K562 (cell line): Measurements from ENCODE around the gene ANTKMT. TPM values are rescaled to one million over a fixed set of nuclear protein-coding genes. Genes with fewer than 3 reads are reported as not detected.

Experiments used
- ATAC-seq: fragments of 200-7000 bp; cut with Tn5 transposase; 3 replicates; pipeline ENCODE4 v1.9.1; 2020; ENCODE audit warnings: moderate library complexity
- BruUV-seq: library from RNA; stranded (reverse); fragments of 400-500 nt; replicated peaks from 2 replicates; lab custom pipeline; 2021; lab: Mats Ljungman, UMichigan
- CTCF ChIA-PET: fragments of 300-600 bp; formaldehyde crosslinking; extraction: SDS; loops from one replicate; lab custom pipeline; 2021; ENCODE audit warnings: low intra/inter-chr PET ratio; lab: Yijun Ruan, JAX
- POLR2A ChIA-PET: fragments of 300-600, 350-650 bp; sonication (Branson Sonifier 250); formaldehyde crosslinking; extraction: SDS; loops from one replicate; lab custom pipeline; 2021; ENCODE audit warnings: antibody characterized with exemption, inconsistent platforms; lab: Yijun Ruan, JAX
- DNase-seq, 4 experiments: peaks; one replicate each; pipeline versions ENCODE4 v3.0.0 to v3.0.0-alpha.2; 2011 to 2018; ENCODE audit warnings: low spot score in 3 of 4, mixed read lengths in 3 of 4; ENCODE audit errors: extremely low read depth in 1 of 4
- FAIRE-seq: peaks from 2 replicates; lab custom pipeline; 2011; peaks lifted over from hg19 to GRCh38; lab: Jason Lieb, UNC
- H2AFZ ChIP-seq: 2 replicates; pipeline ENCODE4 v1.6.0; 2011; ENCODE audit warnings: low read depth, low read length, control low read depth, inconsistent platforms
- H3K27ac ChIP-seq: fragments of 200-600 bp; 3 replicates; pipeline ENCODE4 v1.8.0; 2011; ENCODE audit warnings: low read depth, mild to moderate bottlenecking, control low read depth, inconsistent platforms, low read length, moderate library complexity, mixed read lengths; ENCODE audit errors: extremely low read depth
- H3K27me3 ChIP-seq, 2 experiments: fragments of 300-600 bp in 1 of 2; 2 replicates in 1 of 2; 3 replicates in 1 of 2; pipeline versions ENCODE4 v1.6.0 to v1.8.0; 2011; ENCODE audit warnings: inconsistent platforms in 2 of 2, low read length in 2 of 2, mild to moderate bottlenecking in 1 of 2, mixed read lengths in 1 of 2, moderate library complexity in 1 of 2; ENCODE audit not compliant: control insufficient read depth in 2 of 2, insufficient read depth in 2 of 2
- H3K36me3 ChIP-seq: fragments of 300-600 bp; 3 replicates; pipeline ENCODE4 v1.8.0; 2011; ENCODE audit warnings: mild to moderate bottlenecking, low read length, inconsistent platforms; ENCODE audit not compliant: control insufficient read depth, insufficient read depth
- H3K4me1 ChIP-seq, 2 experiments: fragments of 200-600 bp in 1 of 2; replicated peaks in 1 of 2; 2 replicates in 1 of 2; 3 replicates in 1 of 2; pipeline versions ENCODE4 v1.5.1 to v1.8.0; 2011; ENCODE audit warnings: inconsistent platforms in 2 of 2, low read length in 2 of 2, mild to moderate bottlenecking in 1 of 2, mixed read lengths in 1 of 2, moderate library complexity in 1 of 2; ENCODE audit not compliant: control insufficient read depth in 2 of 2, insufficient read depth in 2 of 2
- H3K4me2 ChIP-seq: 2 replicates; pipeline ENCODE4 v1.6.1; 2011; ENCODE audit warnings: low read length, control low read depth, inconsistent platforms, mixed read lengths; ENCODE audit not compliant: insufficient read depth
- H3K4me3 ChIP-seq: fragments of 200-600 bp; sonication (generic), shearing (Covaris generic); 2 replicates; pipeline ENCODE4 v1.5.1; 2016; ENCODE audit warnings: control low read depth, inconsistent platforms
- H3K79me2 ChIP-seq: fragments of 200-600 bp; 3 replicates; pipeline ENCODE4 v1.8.0; 2011; ENCODE audit warnings: low read length, inconsistent platforms; ENCODE audit not compliant: control insufficient read depth, insufficient read depth
- H3K9ac ChIP-seq, 2 experiments: 2 replicates each; pipeline versions ENCODE4 v1.6.0 to v1.6.1; 2011; ENCODE audit warnings: low read depth in 2 of 2, low read length in 2 of 2, control low read depth in 1 of 2, inconsistent platforms in 1 of 2, mild to moderate bottlenecking in 1 of 2, mixed read lengths in 1 of 2; ENCODE audit not compliant: insufficient read depth in 1 of 2
- H3K9me1 ChIP-seq: one replicate; pipeline ENCODE4 v1.6.0; 2011; ENCODE audit warnings: inconsistent platforms, mild to moderate bottlenecking, low read length, moderate library complexity; ENCODE audit not compliant: control insufficient read depth, insufficient read depth
- H3K9me3 ChIP-seq: replicated peaks from 2 replicates; pipeline ENCODE4 v1.5.1; 2011; ENCODE audit warnings: low read depth, low read length, inconsistent platforms; ENCODE audit not compliant: control insufficient read depth, insufficient read depth
- H4K20me1 ChIP-seq: replicated peaks from 2 replicates; pipeline ENCODE4 v1.6.1; 2011; ENCODE audit warnings: low read length, inconsistent platforms, mixed read lengths; ENCODE audit not compliant: control insufficient read depth, insufficient read depth
- NCOR1 ChIP-seq: fragments of 450-650 bp; IDR thresholded peaks from 2 replicates; pipeline ENCODE4 v1.6.1; 2016; ENCODE audit warnings: mild to moderate bottlenecking, moderate library complexity
- NELFE ChIP-seq: IDR thresholded peaks from 2 replicates; pipeline ENCODE4 v1.6.1; 2011; ENCODE audit warnings: mild to moderate bottlenecking; ENCODE audit not compliant: insufficient read depth, insufficient read length
- POLR2G ChIP-seq: fragments of 200-400 bp; formaldehyde crosslinking; IDR thresholded peaks from 2 replicates; pipeline ENCODE4 v1.6.1; 2017; ENCODE audit warnings: low read depth, mild to moderate bottlenecking, antibody characterized with exemption, low read length, moderate library complexity
- TBP ChIP-seq: optimal IDR thresholded peaks from 2 replicates; pipeline ENCODE3; 2011; ENCODE audit warnings: low read depth, low read length, improper control_type of control experiment
- WGBS: fragments of 100-300 bp; shearing (Covaris generic); methylation state at CpG from one replicate; pipeline ENCODE4 v1.1.6; 2016; ENCODE audit warnings: low coverage, mixed read lengths; ENCODE audit not compliant: insufficient coverage; ENCODE audit errors: missing lambda C conversion rate; 5-methylcytosine and 5-hydroxymethylcytosine counted together
- in situ Hi-C: fragments of 300-500 bp; cut with MboI; formaldehyde crosslinking; loops from 4 replicates; pipeline ENCODE4 v1.15.0; 2018; ENCODE audit warnings: inconsistent platforms, mixed read lengths
- intact Hi-C: fragments of 100-400 bp; cut with micrococcal nuclease; formaldehyde crosslinking; loops from 2 replicates; pipeline ENCODE4 v1.14.2; 2022
- polyA plus RNA-seq, 8 experiments: library from polyadenylated mRNA; depleted of rRNA in 4 of 8; stranded (reverse) in 5 of 8; unstranded in 3 of 8; fragments of >200 nt; fragmentation: Nextera tagmentation in 2 of 8; fragmentation: Illumina TruSeq in 1 of 8; extraction: Ambion mirVana in 2 of 8; extraction: Trizol in 1 of 8; gene quantifications; 2 replicates each; pipeline versions ENCODE4 v1.2.1 to v1.2.3, GENCODE V29; 2011 to 2014; ENCODE audit warnings: inconsistent platforms in 1 of 8, missing spikeins in 1 of 8
- total RNA-seq, 7 experiments: library from RNA; depleted of rRNA in 6 of 7; stranded (reverse); fragments of >200 nt in 6 of 7; fragmentation: Illumina TruSeq in 2 of 7; extraction: Trizol in 2 of 7; gene quantifications; 2 replicates each; pipeline versions ENCODE4 v1.2.1 to v1.2.3, GENCODE V29; 2011 to 2021; ENCODE audit warnings: low replicate concordance in 1 of 7
- TF ChIP-seq, protein P1 (sequence below): fragments of 450-650 bp; IDR thresholded peaks from 2 replicates; pipeline ENCODE4 v1.6.1; 2016; ENCODE audit warnings: low read depth
- TF ChIP-seq, protein P2 (sequence below): fragments of 450-650 bp; formaldehyde crosslinking; conservative IDR thresholded peaks from 2 replicates; pipeline ENCODE4 v1.4.0; 2022; ENCODE audit warnings: mild to moderate bottlenecking, missing genetic modification characterization
- TF ChIP-seq, protein P3 (sequence below), 3 experiments: fragments of 200-800 bp in 1 of 3; sonication (Bioruptor generic) in 1 of 3; sonication (generic) in 1 of 3; formaldehyde crosslinking in 1 of 3; IDR thresholded peaks; 2 replicates each; pipeline versions ENCODE4 v1.6.1 to v1.8.0; 2016 to 2022; ENCODE audit warnings: mild to moderate bottlenecking in 2 of 3, missing compliant biosample characterization in 2 of 3, missing genetic modification characterization in 2 of 3, missing genetic modification reagents in 1 of 3

Gene ANTKMT
- total and polyA plus RNA-seq, 9 of the 15 experiments (the other 6 are each of a cell fraction or from before 2014, with no cell fraction given) = 0.58 to 217 (median 19.1) TPM

DNA sequence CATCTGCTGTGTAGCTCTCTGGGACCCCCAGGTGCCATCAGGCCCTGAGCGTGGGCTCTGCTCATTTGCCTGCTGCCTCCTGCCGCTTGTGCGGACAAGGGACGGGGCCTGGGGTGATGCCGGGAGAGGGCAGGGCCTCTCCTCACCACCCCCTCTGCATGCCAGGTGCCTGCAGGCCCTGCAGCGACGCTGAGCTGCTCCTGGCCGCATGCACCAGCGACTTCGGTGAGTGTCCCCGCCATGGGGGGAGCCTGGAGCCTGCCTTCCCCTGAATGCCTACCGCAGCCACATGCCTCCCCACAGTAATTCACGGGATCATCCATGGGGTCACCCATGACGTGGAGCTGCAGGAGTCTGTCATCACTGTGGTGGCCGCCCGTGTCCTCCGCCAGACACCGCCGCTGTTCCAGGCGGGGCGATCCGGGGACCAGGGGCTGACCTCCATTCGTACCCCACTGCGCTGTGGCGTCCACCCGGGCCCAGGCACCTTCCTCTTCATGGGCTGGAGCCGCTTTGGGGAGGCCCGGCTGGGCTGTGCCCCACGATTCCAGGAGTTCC, 4.1 kb upstream of the ANTKMT start:
- ATAC-seq = no peak
- FAIRE-seq = no peak
- 94% methylated on average over 25 of the region's 29 CpGs for WGBS
- Histone ChIP-seq H2AFZ (no peak overlapping the region), H3K4me3 (no peak overlapping the region), H4K20me1 (no peaks in the 10 kb centered on the region; the same call in 1 of the 2 replicates), H3K36me3 (peaks cover 19% of the 10 kb centered on the region; the same call in 2 of the 3 replicates), H3K9me3 (no peaks in the 10 kb centered on the region), H3K9me1 (peaks cover 3% of the 10 kb centered on the region), H3K4me2 (no peak overlapping the region), H3K79me2 (peaks cover 38% of the 10 kb centered on the region), H3K4me1 (peaks cover 12 to 86% of the 10 kb centered on the region in 2 experiments; a peak in 4 of 5 replicates), H3K27ac (no peak overlapping the region), H3K27me3 (no peaks in the 10 kb centered on the region), H3K9ac (peak overlapping the region in 1 of 2 experiments; percentile 92; a peak in 2 of 4 replicates)
- intact Hi-C loops = no loop called here
- CTCF ChIA-PET = no interaction called here
- in situ Hi-C loops = loop anchor here (10.0 kb wide), 1 partner anchor 338 kb away; no protein-coding TSS in a partner anchor
- DNase-seq = no peak
- POLR2A ChIA-PET = interaction anchor here (0.9 to 1.5 kb wide), 2 partner anchors 10 to 26 kb away, joined by 4 read pairs; partner anchors contain the start of gene WDR24
- no TSS peak for BruUV-seq
- TF ChIP-seq NCOR1 (no peak), NELFE (no peak), POLR2G (peak; percentile 67), TBP (no peak)
- TF ChIP-seq, protein P1, sequence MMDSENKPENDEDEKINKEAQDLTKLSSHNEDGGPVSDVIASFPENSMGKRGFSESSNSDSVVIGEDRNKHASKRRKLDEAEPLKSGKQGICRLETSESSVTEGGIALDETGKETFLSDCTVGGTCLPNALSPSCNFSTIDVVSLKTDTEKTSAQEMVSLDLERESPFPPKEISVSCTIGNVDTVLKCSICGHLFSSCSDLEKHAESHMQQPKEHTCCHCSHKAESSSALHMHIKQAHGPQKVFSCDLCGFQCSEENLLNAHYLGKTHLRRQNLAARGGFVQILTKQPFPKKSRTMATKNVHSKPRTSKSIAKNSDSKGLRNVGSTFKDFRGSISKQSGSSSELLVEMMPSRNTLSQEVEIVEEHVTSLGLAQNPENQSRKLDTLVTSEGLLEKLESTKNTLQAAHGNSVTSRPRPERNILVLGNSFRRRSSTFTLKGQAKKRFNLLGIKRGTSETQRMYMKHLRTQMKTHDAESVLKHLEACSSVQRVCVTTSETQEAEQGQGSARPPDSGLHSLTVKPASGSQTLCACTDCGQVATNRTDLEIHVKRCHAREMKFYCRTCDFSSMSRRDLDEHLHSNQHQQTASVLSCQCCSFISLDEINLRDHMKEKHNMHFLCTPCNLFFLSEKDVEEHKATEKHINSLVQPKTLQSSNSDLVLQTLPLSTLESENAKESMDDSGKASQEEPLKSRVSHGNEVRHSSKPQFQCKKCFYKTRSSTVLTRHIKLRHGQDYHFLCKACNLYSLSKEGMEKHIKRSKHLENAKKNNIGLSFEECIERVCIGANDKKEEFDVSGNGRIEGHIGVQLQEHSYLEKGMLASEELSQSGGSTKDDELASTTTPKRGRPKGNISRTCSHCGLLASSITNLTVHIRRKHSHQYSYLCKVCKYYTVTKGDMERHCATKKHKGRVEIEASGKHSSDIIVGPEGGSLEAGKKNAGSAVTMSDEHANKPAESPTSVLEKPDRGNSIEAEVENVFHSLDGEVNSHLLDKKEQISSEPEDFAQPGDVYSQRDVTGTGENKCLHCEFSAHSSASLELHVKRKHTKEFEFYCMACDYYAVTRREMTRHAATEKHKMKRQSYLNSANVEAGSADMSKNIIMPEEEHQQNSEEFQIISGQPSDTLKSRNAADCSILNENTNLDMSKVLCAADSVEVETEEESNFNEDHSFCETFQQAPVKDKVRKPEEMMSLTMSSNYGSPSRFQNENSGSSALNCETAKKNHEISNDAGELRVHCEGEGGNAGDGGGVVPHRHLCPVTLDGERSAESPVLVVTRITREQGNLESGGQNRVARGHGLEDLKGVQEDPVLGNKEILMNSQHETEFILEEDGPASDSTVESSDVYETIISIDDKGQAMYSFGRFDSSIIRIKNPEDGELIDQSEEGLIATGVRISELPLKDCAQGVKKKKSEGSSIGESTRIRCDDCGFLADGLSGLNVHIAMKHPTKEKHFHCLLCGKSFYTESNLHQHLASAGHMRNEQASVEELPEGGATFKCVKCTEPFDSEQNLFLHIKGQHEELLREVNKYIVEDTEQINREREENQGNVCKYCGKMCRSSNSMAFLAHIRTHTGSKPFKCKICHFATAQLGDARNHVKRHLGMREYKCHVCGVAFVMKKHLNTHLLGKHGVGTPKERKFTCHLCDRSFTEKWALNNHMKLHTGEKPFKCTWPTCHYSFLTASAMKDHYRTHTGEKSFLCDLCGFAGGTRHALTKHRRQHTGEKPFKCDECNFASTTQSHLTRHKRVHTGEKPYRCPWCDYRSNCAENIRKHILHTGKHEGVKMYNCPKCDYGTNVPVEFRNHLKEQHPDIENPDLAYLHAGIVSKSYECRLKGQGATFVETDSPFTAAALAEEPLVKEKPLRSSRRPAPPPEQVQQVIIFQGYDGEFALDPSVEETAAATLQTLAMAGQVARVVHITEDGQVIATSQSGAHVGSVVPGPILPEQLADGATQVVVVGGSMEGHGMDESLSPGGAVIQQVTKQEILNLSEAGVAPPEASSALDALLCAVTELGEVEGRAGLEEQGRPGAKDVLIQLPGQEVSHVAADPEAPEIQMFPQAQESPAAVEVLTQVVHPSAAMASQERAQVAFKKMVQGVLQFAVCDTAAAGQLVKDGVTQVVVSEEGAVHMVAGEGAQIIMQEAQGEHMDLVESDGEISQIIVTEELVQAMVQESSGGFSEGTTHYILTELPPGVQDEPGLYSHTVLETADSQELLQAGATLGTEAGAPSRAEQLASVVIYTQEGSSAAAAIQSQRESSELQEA = no peak
- TF ChIP-seq, protein P2, sequence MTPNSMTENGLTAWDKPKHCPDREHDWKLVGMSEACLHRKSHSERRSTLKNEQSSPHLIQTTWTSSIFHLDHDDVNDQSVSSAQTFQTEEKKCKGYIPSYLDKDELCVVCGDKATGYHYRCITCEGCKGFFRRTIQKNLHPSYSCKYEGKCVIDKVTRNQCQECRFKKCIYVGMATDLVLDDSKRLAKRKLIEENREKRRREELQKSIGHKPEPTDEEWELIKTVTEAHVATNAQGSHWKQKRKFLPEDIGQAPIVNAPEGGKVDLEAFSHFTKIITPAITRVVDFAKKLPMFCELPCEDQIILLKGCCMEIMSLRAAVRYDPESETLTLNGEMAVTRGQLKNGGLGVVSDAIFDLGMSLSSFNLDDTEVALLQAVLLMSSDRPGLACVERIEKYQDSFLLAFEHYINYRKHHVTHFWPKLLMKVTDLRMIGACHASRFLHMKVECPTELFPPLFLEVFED (CRISPR knock-in tag) = no peak
- TF ChIP-seq, protein P3, sequence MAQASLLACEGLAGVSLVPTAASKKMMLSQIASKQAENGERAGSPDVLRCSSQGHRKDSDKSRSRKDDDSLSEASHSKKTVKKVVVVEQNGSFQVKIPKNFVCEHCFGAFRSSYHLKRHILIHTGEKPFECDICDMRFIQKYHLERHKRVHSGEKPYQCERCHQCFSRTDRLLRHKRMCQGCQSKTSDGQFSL (CRISPR knock-in tag; IDR thresholded peaks at IDR 0.05) = 0 out of 2 replicates have a peak, but pooled peaks have one; percentile 6
- TF ChIP-seq, protein P3 (tag; IDR thresholded peaks at IDR 0.05) = no peak
